ENCODE results near the gene DHRS2. TPM values are rescaled to one million over a fixed set of nuclear protein-coding genes. Genes with fewer than 3 reads are reported as not detected.

The DHRS2 gene
- total and polyA plus RNA-seq, 10 of the 15 experiments (the other 5 are each of a cell fraction or from before 2014, with no cell fraction given), result 0.09 to 1.8 (median 0.73) TPM; not detected in 1

GRCh38 chr14:23675906-23676305 lies 39.7 kb downstream of the DHRS2 start:
- POLR2A ChIA-PET, result no interaction called here
- Histone ChIP-seq H4K20me1 (ENCODE audit: control insufficient read depth, insufficient read depth) (no peaks in the 10 kb centered on the region), H3K79me2 (ENCODE audit: control insufficient read depth, insufficient read depth, low read length) (no peaks in the 10 kb centered on the region), H3K4me1 (ENCODE audit: control insufficient read depth, insufficient read depth, low read length) (no peaks in the 10 kb centered on the region), H3K27ac (ENCODE audit: control insufficient read depth, insufficient read depth) (no peak overlapping the region), H3K9me3 (replicated peaks; ENCODE audit: control insufficient read depth, insufficient read depth, low read length) (no peaks in the 10 kb centered on the region), H2AFZ (ENCODE audit: control insufficient read depth, low read depth, low read length) (no peak overlapping the region), H3K36me3 (ENCODE audit: control insufficient read depth in 2 of 2, insufficient read depth in 2 of 2, low read length in 1 of 2) (no peaks in the 10 kb centered on the region), H3K4me2 (ENCODE audit: control insufficient read depth, insufficient read depth) (no peak overlapping the region), H3K9ac (ENCODE audit: control insufficient read depth, insufficient read depth, low read length) (no peak overlapping the region), H3K4me3 (no peak overlapping the region), H3K27me3 (replicated peaks in 1 of 2; ENCODE audit: control insufficient read depth in 2 of 2, insufficient read depth in 2 of 2, low read length in 1 of 2) (peaks cover 0 to 2% of the 10 kb centered on the region in 2 experiments; a peak in 2 of 4 replicates)
- ATAC-seq (no peak), FAIRE-seq (no peak), DNase-seq (ENCODE audit: low read depth, low spot score) (no peak)
- in situ Hi-C loops (cut with MboI), result no loop called here
- RAD21 ChIA-PET (ENCODE audit: unreplicated experiment), result no interaction called here
- CTCF ChIA-PET, result interaction anchor here (0.6 to 2.0 kb wide), 5 partner anchors 8 to 992 kb away, joined by 3 to 4 read pairs (median 3); no protein-coding TSS in a partner anchor
- 43% methylated on average over 4 of the region's 4 CpGs for WGBS (ENCODE audit: insufficient coverage, insufficient replicate concordance, low lambda C conversion rate, missing lambda C conversion rate)
- SMC1A ChIA-PET (ENCODE audit: uncharacterized antibody, unreplicated experiment), result no interaction called here
- intact Hi-C loops (cut with micrococcal nuclease; ENCODE audit: unreplicated experiment), result no loop called here
- no TSS peak for BruUV-seq (replicated peaks)
- TF ChIP-seq E2F4 (IDR thresholded peaks at IDR 0.05; ENCODE audit: low read depth, low read length), result no peak
- no peak for TF ChIP-seq STAT3 (IDR thresholded peaks at IDR 0.05; ENCODE audit: low read depth, low read length)
- no peak for TF ChIP-seq POLR2AphosphoS2 (IDR thresholded peaks at IDR 0.05; ENCODE audit: low read depth, low read length)
- TF ChIP-seq MAX (IDR thresholded peaks at IDR 0.05; ENCODE audit: low read depth, low read length), result no peak
- no peak for TF ChIP-seq FOXK2 (IDR thresholded peaks at IDR 0.05)
- TF ChIP-seq, protein P1, sequence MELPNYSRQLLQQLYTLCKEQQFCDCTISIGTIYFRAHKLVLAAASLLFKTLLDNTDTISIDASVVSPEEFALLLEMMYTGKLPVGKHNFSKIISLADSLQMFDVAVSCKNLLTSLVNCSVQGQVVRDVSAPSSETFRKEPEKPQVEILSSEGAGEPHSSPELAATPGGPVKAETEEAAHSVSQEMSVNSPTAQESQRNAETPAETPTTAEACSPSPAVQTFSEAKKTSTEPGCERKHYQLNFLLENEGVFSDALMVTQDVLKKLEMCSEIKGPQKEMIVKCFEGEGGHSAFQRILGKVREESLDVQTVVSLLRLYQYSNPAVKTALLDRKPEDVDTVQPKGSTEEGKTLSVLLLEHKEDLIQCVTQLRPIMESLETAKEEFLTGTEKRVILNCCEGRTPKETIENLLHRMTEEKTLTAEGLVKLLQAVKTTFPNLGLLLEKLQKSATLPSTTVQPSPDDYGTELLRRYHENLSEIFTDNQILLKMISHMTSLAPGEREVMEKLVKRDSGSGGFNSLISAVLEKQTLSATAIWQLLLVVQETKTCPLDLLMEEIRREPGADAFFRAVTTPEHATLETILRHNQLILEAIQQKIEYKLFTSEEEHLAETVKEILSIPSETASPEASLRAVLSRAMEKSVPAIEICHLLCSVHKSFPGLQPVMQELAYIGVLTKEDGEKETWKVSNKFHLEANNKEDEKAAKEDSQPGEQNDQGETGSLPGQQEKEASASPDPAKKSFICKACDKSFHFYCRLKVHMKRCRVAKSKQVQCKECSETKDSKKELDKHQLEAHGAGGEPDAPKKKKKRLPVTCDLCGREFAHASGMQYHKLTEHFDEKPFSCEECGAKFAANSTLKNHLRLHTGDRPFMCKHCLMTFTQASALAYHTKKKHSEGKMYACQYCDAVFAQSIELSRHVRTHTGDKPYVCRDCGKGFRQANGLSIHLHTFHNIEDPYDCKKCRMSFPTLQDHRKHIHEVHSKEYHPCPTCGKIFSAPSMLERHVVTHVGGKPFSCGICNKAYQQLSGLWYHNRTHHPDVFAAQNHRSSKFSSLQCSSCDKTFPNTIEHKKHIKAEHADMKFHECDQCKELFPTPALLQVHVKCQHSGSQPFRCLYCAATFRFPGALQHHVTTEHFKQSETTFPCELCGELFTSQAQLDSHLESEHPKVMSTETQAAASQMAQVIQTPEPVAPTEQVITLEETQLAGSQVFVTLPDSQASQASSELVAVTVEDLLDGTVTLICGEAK (IDR thresholded peaks at IDR 0.05; ENCODE audit: borderline replicate concordance), result no peak
- TF ChIP-seq TCF3 (IDR thresholded peaks at IDR 0.05; ENCODE audit: borderline replicate concordance, insufficient read depth, low read depth, low read length), result no peak
- no peak for TF ChIP-seq EZH2 (IDR thresholded peaks at IDR 0.05; ENCODE audit: borderline replicate concordance, control insufficient read depth, low read depth, low read length)
- TF ChIP-seq RAD21 (IDR thresholded peaks at IDR 0.05; ENCODE audit: insufficient read depth, low read depth, low read length), result no peak
- no peak for TF ChIP-seq SUZ12 (IDR thresholded peaks at IDR 0.05; ENCODE audit: unreplicated experiment)
- TF ChIP-seq ZNF207 (IDR thresholded peaks at IDR 0.05; ENCODE audit: borderline replicate concordance), result no peak
- TF ChIP-seq, protein P2, sequence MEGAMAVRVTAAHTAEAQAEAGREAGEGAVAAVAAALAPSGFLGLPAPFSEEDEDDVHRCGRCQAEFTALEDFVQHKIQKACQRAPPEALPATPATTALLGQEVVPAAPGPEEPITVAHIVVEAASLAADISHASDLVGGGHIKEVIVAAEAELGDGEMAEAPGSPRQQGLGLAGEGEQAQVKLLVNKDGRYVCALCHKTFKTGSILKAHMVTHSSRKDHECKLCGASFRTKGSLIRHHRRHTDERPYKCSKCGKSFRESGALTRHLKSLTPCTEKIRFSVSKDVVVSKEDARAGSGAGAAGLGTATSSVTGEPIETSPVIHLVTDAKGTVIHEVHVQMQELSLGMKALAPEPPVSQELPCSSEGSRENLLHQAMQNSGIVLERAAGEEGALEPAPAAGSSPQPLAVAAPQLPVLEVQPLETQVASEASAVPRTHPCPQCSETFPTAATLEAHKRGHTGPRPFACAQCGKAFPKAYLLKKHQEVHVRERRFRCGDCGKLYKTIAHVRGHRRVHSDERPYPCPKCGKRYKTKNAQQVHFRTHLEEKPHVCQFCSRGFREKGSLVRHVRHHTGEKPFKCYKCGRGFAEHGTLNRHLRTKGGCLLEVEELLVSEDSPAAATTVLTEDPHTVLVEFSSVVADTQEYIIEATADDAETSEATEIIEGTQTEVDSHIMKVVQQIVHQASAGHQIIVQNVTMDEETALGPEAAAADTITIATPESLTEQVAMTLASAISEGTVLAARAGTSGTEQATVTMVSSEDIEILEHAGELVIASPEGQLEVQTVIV (IDR thresholded peaks at IDR 0.05; ENCODE audit: borderline replicate concordance, partially characterized antibody), result no peak
- no peak for TF ChIP-seq BMI1 (IDR thresholded peaks at IDR 0.05; ENCODE audit: borderline replicate concordance)
- TF ChIP-seq PML (IDR thresholded peaks at IDR 0.05; ENCODE audit: low read length), result no peak
- TF ChIP-seq NR2C2 (IDR thresholded peaks at IDR 0.05; ENCODE audit: borderline replicate concordance, control insufficient read depth, insufficient read length, low read depth), result no peak
- no peak for TF ChIP-seq JUNB (IDR thresholded peaks at IDR 0.05)

Data from GM12878 (cell line).